ENCODE results near the gene IER5.

The IER5 gene

GRCh38 chr1:181135815-181136737 lies 47.6 kb downstream of the IER5 start:
- peak; percentile 95 for DNase-seq

DNA sequence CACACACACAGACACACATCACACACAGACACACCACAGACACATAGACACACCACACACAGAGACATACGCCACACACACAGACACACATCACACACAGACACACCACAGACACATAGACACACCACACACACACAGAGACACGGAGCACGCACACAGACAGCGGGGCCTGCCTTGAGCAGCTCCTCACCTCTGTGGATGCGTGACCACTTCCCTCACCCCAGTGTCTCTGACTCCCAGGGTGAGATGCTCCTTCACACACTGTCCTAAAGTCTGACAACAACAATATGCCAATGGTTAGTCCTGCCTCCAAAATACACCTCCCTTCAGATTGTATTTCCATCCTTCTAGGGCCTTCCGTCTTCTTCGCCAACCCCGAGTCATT lies 48.2 kb downstream of the IER5 start:
- DNase-seq: no peak

DNA sequence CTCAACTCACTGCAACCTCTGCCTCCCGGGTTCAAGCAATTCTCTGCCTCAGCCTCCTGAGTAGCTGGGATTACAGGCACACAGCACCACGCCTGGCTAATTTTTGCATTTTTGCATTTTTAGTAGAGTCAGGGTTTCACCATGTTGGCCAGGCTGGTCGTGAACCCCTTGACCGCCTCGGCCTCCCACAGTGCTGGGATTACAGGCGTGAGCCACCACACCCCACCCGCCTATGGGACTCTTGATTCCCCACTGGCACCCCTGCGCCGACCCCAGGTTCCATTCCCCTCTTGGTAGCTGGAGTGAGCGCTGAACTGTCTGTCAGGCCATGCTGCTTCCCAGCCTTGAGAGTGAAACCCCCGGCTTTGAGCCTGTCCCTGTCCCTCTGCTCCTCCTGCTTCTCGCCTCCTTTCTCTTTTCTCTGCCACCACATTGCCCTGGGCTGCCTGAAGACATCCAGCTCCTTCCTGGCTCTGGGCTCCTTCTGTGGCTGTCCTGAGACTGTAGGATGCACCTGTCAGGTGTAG lies 48.8 kb downstream of the IER5 start:
- DNase-seq: no peak

GRCh38 chr1:181139631-181140061 lies 51.1 kb downstream of the IER5 start:
- peak; percentile 71 for DNase-seq

DNA sequence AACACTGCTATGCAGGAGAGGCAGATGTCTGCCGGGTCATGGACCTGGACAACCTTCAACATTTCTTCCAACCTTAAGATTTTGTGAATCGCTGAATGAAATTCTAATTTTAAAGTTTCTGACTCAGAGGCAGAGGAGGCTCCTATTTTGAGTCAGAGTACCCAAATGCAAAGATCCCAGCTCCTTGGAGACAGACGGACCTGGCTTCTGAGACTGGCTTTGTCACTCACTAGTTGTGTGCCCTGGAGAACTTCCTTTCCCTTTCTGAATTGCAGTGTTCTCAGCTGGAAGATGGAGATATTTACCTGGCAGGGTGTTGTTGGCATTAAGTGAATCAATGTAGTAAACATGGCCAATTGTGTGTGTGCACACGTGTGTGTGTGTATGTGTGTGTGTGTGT lies 51.9 kb downstream of the IER5 start:
- DNase-seq: peak; percentile 42

DNA sequence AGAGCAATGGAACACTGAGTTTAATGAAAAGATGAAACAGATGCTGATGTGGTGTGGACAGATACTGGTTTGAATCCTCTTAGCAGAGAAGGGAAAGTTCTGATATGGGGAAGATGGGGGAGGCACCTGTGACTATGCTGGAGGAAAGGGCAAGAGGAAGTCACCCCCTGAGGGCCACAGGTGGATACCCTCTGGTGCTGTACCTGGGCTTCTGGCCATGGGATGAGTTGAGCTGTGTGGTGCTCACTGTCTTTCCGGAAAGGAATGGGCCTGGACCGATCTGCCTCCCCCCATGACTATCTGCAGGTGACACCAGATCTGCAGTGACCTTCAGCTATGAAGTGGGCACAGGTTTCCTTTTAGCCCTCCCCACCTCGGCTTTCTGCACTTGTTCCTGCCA lies 52.4 kb downstream of the IER5 start:
- DNase-seq: no peak

GRCh38 chr1:181141431-181141910 lies 53.0 kb downstream of the IER5 start:
- DNase-seq: peak; percentile 84

Data from fibroblast of skin of right biceps (primary cell).